SKM-1 (cell line): Measurements from ENCODE around the gene ISLR.

Experiments used
- DNase-seq: peaks from one replicate; lab custom pipeline; 2025; ENCODE audit not compliant: unreplicated experiment; lab: John Stamatoyannopoulos, UW

The ISLR gene

GRCh38 chr15:74173380-74174218 is at the start of gene ISLR:
ISLR (plus strand) TSS chr15:74173710; CDS start chr15:74174859, 1,149 bp downstream.
- DNase-seq = no peak

- DNase-seq = no peak
These were observed 49.3 kb upstream of the ISLR start for GRCh38 chr15:74124196-74124595.

GRCh38 chr15:74124759-74125158 is 48.8 kb upstream of the ISLR start:
- DNase-seq = no peak

- peak; percentile 43 for DNase-seq
These were observed 46.1 kb upstream of the ISLR start for GRCh38 chr15:74127255-74127953.

- DNase-seq = no peak
These were observed 45.3 kb upstream of the ISLR start for GRCh38 chr15:74127954-74128784.

GRCh38 chr15:74128785-74129585 is 44.5 kb upstream of the ISLR start:
- DNase-seq = no peak

GRCh38 chr15:74129586-74130154 is 43.8 kb upstream of the ISLR start:
- DNase-seq = no peak

GRCh38 chr15:74130155-74130848 is 43.2 kb upstream of the ISLR start, which contains the start of gene ISLR2:
ISLR2 (plus strand) TSS chr15:74130586; CDS start chr15:74132755, 2,169 bp downstream.
- no peak for DNase-seq

GRCh38 chr15:74130849-74131627 is 42.5 kb upstream of the ISLR start:
- no peak for DNase-seq

GRCh38 chr15:74131628-74132413 is 41.7 kb upstream of the ISLR start:
- no peak for DNase-seq

- no peak for DNase-seq
These were observed 40.5 kb upstream of the ISLR start for GRCh38 chr15:74132681-74133651.

- DNase-seq = no peak
These were observed 39.7 kb upstream of the ISLR start for GRCh38 chr15:74133694-74134386.

- DNase-seq = no peak
These were observed 39.0 kb upstream of the ISLR start for GRCh38 chr15:74134387-74135027.

- no peak for DNase-seq
These were observed 38.4 kb upstream of the ISLR start for GRCh38 chr15:74135041-74135565.

- no peak for DNase-seq
These were observed 37.0 kb upstream of the ISLR start for GRCh38 chr15:74136540-74136813.
